Fibroblast of lung (primary cell): ENCODE data around the gene GNG12. TPM values are rescaled to one million over a fixed set of nuclear protein-coding genes. Genes with fewer than 3 reads are reported as not detected.

Source experiments
- DNase-seq, 2 donors: peaks; one replicate each; pipeline versions ENCODE4 v3.0.0 to v3.0.0-alpha.2; 2010; ENCODE audit warnings: low read depth in 2 of 2
- H2AFZ ChIP-seq: 2 replicates; pipeline ENCODE4 v1.5.1; 2012; ENCODE audit warnings: low read length, control low read depth, inconsistent platforms
- H3K27ac ChIP-seq: 2 replicates; pipeline ENCODE4 v1.5.1; 2011; ENCODE audit warnings: low read length, control low read depth; ENCODE audit not compliant: insufficient read depth
- H3K27me3 ChIP-seq: 2 replicates; pipeline ENCODE4 v1.5.1; 2011; ENCODE audit warnings: mild to moderate bottlenecking, low read length; ENCODE audit not compliant: control insufficient read depth, insufficient read depth
- H3K36me3 ChIP-seq: 2 replicates; pipeline ENCODE4 v1.5.1; 2011; ENCODE audit warnings: low read length; ENCODE audit not compliant: control insufficient read depth, insufficient read depth
- H3K4me1 ChIP-seq: 2 replicates; pipeline ENCODE4 v1.5.1; 2011; ENCODE audit warnings: low read length; ENCODE audit not compliant: control insufficient read depth, insufficient read depth; ENCODE audit errors: extremely low read depth
- H3K4me2 ChIP-seq: 2 replicates; pipeline ENCODE4 v1.5.1; 2011; ENCODE audit warnings: low read length, control low read depth; ENCODE audit not compliant: insufficient read depth; ENCODE audit errors: extremely low read depth
- H3K4me3 ChIP-seq, 4 experiments: fragments of 200-600 bp in 1 of 4; sonication (generic) in 1 of 4; replicated peaks in 1 of 4; 2 replicates each; pipeline ENCODE4 v1.5.1; 2011 to 2016; ENCODE audit warnings: low read length in 4 of 4, low read depth in 3 of 4, mild to moderate bottlenecking in 3 of 4, control low read depth in 2 of 4, inconsistent platforms in 1 of 4, mixed read lengths in 1 of 4; ENCODE audit not compliant: insufficient read depth in 1 of 4; ENCODE audit errors: control extremely low read depth in 1 of 4
- H3K79me2 ChIP-seq: 2 replicates; pipeline ENCODE4 v1.5.1; 2012; ENCODE audit warnings: mild to moderate bottlenecking, low read length, inconsistent platforms; ENCODE audit not compliant: control insufficient read depth, insufficient read depth
- H3K9ac ChIP-seq: 2 replicates; pipeline ENCODE4 v1.5.1; 2011; ENCODE audit warnings: mild to moderate bottlenecking, low read length, control low read depth; ENCODE audit not compliant: insufficient read depth
- H3K9me3 ChIP-seq: 2 replicates; pipeline ENCODE4 v1.5.1; 2012; ENCODE audit warnings: low read depth, low read length; ENCODE audit not compliant: control insufficient read depth, insufficient read depth
- H4K20me1 ChIP-seq: 2 replicates; pipeline ENCODE4 v1.5.1; 2011; ENCODE audit warnings: low read length; ENCODE audit not compliant: control insufficient read depth, insufficient read depth; ENCODE audit errors: extremely low read depth
- CTCF ChIP-seq, 2 donors: IDR thresholded peaks in 1 of 2; conservative IDR thresholded peaks in 1 of 2; 1 replicate in 1 of 2; 2 replicates in 1 of 2; pipeline ENCODE4 v1.5.1; 2011 to 2012; ENCODE audit warnings: low read length in 2 of 2, control low read depth in 1 of 2, inconsistent platforms in 1 of 2, low read depth in 1 of 2, mild to moderate bottlenecking in 1 of 2
- EZH2 ChIP-seq: IDR thresholded peaks from 2 replicates; pipeline ENCODE4 v1.5.1; 2012; ENCODE audit warnings: low read length, control low read depth, mild to moderate bottlenecking; ENCODE audit errors: missing control alignments
- polyA plus RNA-seq, 2 donors: library from polyadenylated mRNA; depleted of rRNA in 1 of 2; stranded (reverse) in 1 of 2; unstranded in 1 of 2; fragments of >200 nt; gene quantifications; 2 replicates each; pipeline ENCODE4 v1.2.1, GENCODE V29; 2011 to 2012; ENCODE audit warnings: missing spikeins in 1 of 2
- total RNA-seq: library from RNA; depleted of rRNA; stranded (reverse); fragments of >200 nt; gene quantifications from 2 replicates; pipeline ENCODE4 v1.2.1, GENCODE V29; 2014

The GNG12 gene
- total and polyA plus RNA-seq, 2 donors (not counting 1 experiment from before 2014, with no cell fraction given) = 127 to 241 TPM

GRCh38 chr1:67696708-67697107, 136.6 kb downstream of the GNG12 start:
- no peak overlapping the region for H3K4me3 ChIP-seq
- no peak overlapping the region for H2AFZ ChIP-seq

GRCh38 chr1:67695963-67696362, 137.3 kb downstream of the GNG12 start:
- Histone ChIP-seq H3K36me3 (no peaks in the 10 kb centered on the region), H3K4me1 (no peaks in the 10 kb centered on the region), H3K9me3 (no peaks in the 10 kb centered on the region), H3K27ac (no peak overlapping the region), H2AFZ (no peak overlapping the region), H4K20me1 (no peaks in the 10 kb centered on the region), H3K79me2 (no peaks in the 10 kb centered on the region), H3K9ac (no peak overlapping the region), H3K4me2 (no peak overlapping the region), H3K27me3 (no peaks in the 10 kb centered on the region), H3K4me3 (no peak overlapping the region)
- no peak for DNase-seq
- no peak for TF ChIP-seq EZH2
- TF ChIP-seq CTCF (conservative IDR thresholded peaks at IDR 0.05 in 1 of 2, IDR thresholded peaks at IDR 0.05 in 1 of 2; ENCODE audit: low read depth in 1 of 2, low read length in 2 of 2) = no peak

More at GRCh38 chr1:67696708-67697107, 136.6 kb downstream of the GNG12 start:
- no peaks in the 10 kb centered on the region for H3K79me2 ChIP-seq
- H3K36me3 ChIP-seq = no peaks in the 10 kb centered on the region
- H3K4me1 ChIP-seq = no peaks in the 10 kb centered on the region
- no peak overlapping the region for H3K27ac ChIP-seq
- no peak overlapping the region for H3K9ac ChIP-seq
- H3K9me3 ChIP-seq = no peaks in the 10 kb centered on the region
- H3K27me3 ChIP-seq = no peaks in the 10 kb centered on the region
- no peak for TF ChIP-seq EZH2
- TF ChIP-seq CTCF (conservative IDR thresholded peaks at IDR 0.05 in 1 of 2, IDR thresholded peaks at IDR 0.05 in 1 of 2; ENCODE audit: low read depth in 1 of 2, low read length in 2 of 2) = no peak
- no peak overlapping the region for H3K4me2 ChIP-seq
- no peaks in the 10 kb centered on the region for H4K20me1 ChIP-seq
- DNase-seq = no peak

- Histone ChIP-seq H3K27me3 (no peaks in the 10 kb centered on the region), H4K20me1 (no peaks in the 10 kb centered on the region)
- no peak for TF ChIP-seq EZH2
- no peak for TF ChIP-seq CTCF (conservative IDR thresholded peaks at IDR 0.05 in 1 of 2, IDR thresholded peaks at IDR 0.05 in 1 of 2; ENCODE audit: low read depth in 1 of 2, low read length in 2 of 2)
Observed at GRCh38 chr1:67691712-67692111, 141.6 kb downstream of the GNG12 start.

More at GRCh38 chr1:67691712-67692111, 141.6 kb downstream of the GNG12 start:
- H3K9me3 ChIP-seq = no peaks in the 10 kb centered on the region
- H3K79me2 ChIP-seq = peaks cover 13% of the 10 kb centered on the region
- no peak overlapping the region for H3K27ac ChIP-seq
- H2AFZ ChIP-seq = no peak overlapping the region
- no peak overlapping the region for H3K9ac ChIP-seq
- H3K4me3 ChIP-seq = no peak overlapping the region
- H3K4me2 ChIP-seq = no peak overlapping the region
- peaks cover 6% of the 10 kb centered on the region for H3K4me1 ChIP-seq
- H3K36me3 ChIP-seq = peaks cover 3% of the 10 kb centered on the region
- no peak for DNase-seq
